GM21825 (cell line): ENCODE results near the gene GPR137B.

Experiments
- ATAC-seq: cut with Tn5 transposase; IDR thresholded peaks from one replicate; pipeline ENCODE4 v1.9.1; 2021; ENCODE audit warnings: mild to moderate bottlenecking, moderate library complexity; ENCODE audit not compliant: unreplicated experiment

Gene GPR137B

GRCh38 chr1:236253918-236254637 lies 111.7 kb downstream of the GPR137B start:
- no peak for ATAC-seq

- no peak for ATAC-seq
Measured at GRCh38 chr1:236257216-236257615, 114.9 kb downstream of the GPR137B start.

- ATAC-seq, result no peak
Measured at GRCh38 chr1:236258114-236258622, 115.8 kb downstream of the GPR137B start.
